Transverse colon (tissue), 3 donors: Measurements from ENCODE around the gene SMYD3.

Experiments used
- EP300 ChIP-seq: sonication (generic); formaldehyde crosslinking; IDR thresholded peaks from one replicate; pipeline ENCODE4 v1.6.1; 2017; ENCODE audit warnings: antibody characterized with exemption, low read depth
- POLR2AphosphoS5 ChIP-seq, 3 donors: sonication (generic); formaldehyde crosslinking; IDR thresholded peaks; one replicate each; pipeline ENCODE4 v1.6.1; 2016; ENCODE audit warnings: antibody characterized with exemption in 3 of 3

DNA sequence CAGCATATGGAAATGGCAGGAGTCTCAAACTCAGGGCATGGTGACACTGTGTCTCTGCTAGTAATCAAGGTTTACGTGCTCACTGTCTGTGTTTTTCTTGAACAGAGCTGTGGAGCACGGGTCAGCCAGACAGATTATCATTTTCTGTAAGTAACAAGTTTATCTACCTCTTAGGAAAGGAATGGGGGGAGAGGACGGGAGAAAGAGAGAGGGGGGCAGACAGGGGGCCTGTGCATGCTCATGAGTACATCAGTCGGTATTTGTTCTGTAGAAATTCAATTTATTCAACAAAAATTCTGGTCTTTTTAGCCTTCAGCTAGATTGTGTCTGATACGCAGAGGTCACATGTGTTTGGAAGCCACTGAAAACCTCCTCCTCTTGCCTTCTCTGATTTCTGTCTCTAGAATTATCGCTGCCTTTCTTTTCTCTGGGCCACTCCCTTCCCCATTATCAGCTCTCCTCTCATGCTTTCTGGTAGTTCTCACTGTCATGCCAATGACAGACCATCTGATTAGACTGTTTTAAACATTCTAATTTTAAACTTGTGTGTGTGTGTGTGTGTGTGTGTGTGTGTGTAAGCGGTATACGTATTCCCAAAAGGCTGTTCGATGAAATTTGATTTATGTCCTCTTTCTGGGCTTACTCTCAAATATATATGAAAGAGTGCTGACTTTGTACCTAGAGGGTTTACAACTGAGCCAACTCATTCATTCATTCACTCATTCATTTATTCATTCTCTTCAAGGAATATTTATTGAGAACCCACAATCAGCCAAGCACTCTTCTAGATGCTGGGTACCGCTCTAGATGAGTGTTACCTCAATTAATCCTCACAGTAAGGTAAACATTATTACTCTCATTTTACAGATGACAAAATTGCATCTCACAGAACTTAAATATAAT is 715.4 kb downstream of the SMYD3 start:
- TF ChIP-seq POLR2AphosphoS5 (IDR thresholded peaks at IDR 0.05) (no peak), EP300 (no peak)
